HCT116 (cell line): ENCODE data around the gene GDAP1L1. TPM values are rescaled to one million over a fixed set of nuclear protein-coding genes. Genes with fewer than 3 reads are reported as not detected.

Source experiments
- ATAC-seq: fragments of 200-7000 bp; cut with Tn5 transposase; 2 replicates; pipeline ENCODE4 v1.9.1; 2020; ENCODE audit warnings: mild to moderate bottlenecking, moderate library complexity
- BruUV-seq: library from RNA; stranded (reverse); fragments of 400-500 nt; replicated peaks from 2 replicates; lab custom pipeline; 2021; lab: Mats Ljungman, UMichigan
- CTCF ChIA-PET: fragments of 300-600 bp; sonication (Branson Sonifier 250); formaldehyde crosslinking; loops from one replicate; lab custom pipeline; 2021; ENCODE audit warnings: antibody characterized with exemption; lab: Charles Lee
- POLR2A ChIA-PET: fragments of 300-600, 350-600 bp; sonication (Branson Sonifier 250); formaldehyde crosslinking; loops from one replicate; lab custom pipeline; 2021; ENCODE audit warnings: antibody characterized with exemption; lab: Charles Lee
- RAD21 ChIA-PET, 2 experiments: fragments of 300-600 bp; sonication (Branson Sonifier 250); formaldehyde crosslinking; loops; one replicate each; lab custom pipeline; 2023; ENCODE audit warnings: low total read pairs in 2 of 2; ENCODE audit not compliant: uncharacterized antibody in 2 of 2, unreplicated experiment in 2 of 2, low non-redundant PET in 1 of 2; lab: Charles Lee
- DNase-seq: peaks from one replicate; pipeline ENCODE4 v3.0.0-alpha.2; 2010; ENCODE audit warnings: low read depth, low spot score
- H2AFZ ChIP-seq: fragments of 200-600 bp; shearing (Covaris generic), sonication (generic); 2 replicates; pipeline ENCODE4 v1.6.1; 2017; ENCODE audit warnings: low read depth, mixed run types, mixed read lengths, antibody characterized with exemption, low read length; ENCODE audit not compliant: poor library complexity, severe bottlenecking
- H3K27ac ChIP-seq: 2 replicates; pipeline ENCODE4 v1.5.1; 2012; ENCODE audit warnings: low read depth, low read length
- H3K27me3 ChIP-seq: fragments of 200-600 bp; sonication (generic); 2 replicates; pipeline ENCODE4 v1.6.1; 2016; ENCODE audit warnings: mixed run types, low read length, mixed read lengths; ENCODE audit not compliant: insufficient read depth
- H3K36me3 ChIP-seq, 2 experiments: fragments of 200-500 bp in 1 of 2; fragments of 200-600 bp in 1 of 2; sonication (Bioruptor generic) in 1 of 2; sonication (generic) in 1 of 2; 2 replicates each; pipeline versions ENCODE4 v1.5.1 to v1.6.1; 2014 to 2016; ENCODE audit warnings: low read length in 2 of 2, inconsistent platforms in 1 of 2, mixed read lengths in 1 of 2, mixed run types in 1 of 2; ENCODE audit not compliant: insufficient read depth in 2 of 2, control insufficient read depth in 1 of 2
- H3K4me1 ChIP-seq, 2 experiments: fragments of 200-600 bp in 1 of 2; sonication (generic) in 1 of 2; 2 replicates each; pipeline versions ENCODE4 v1.5.1 to v1.6.1; 2012 to 2017; ENCODE audit warnings: low read length in 2 of 2, inconsistent platforms in 1 of 2, mild to moderate bottlenecking in 1 of 2, mixed read lengths in 1 of 2, mixed run types in 1 of 2, moderate library complexity in 1 of 2; ENCODE audit not compliant: insufficient read depth in 2 of 2, control insufficient read depth in 1 of 2
- H3K4me2 ChIP-seq: fragments of 200-600 bp; sonication (generic); 2 replicates; pipeline ENCODE4 v1.6.1; 2017; ENCODE audit warnings: mixed run types, low read length, mixed read lengths
- H3K4me3 ChIP-seq, 2 experiments: fragments of 200-600 bp in 1 of 2; sonication (generic) in 1 of 2; replicated peaks in 1 of 2; 2 replicates each; pipeline ENCODE4 v1.5.1; 2011 to 2016; ENCODE audit warnings: low read length in 2 of 2, control low read depth in 1 of 2, low read depth in 1 of 2, mild to moderate bottlenecking in 1 of 2, mixed read lengths in 1 of 2, mixed run types in 1 of 2
- H3K79me2 ChIP-seq: fragments of 200-600 bp; sonication (generic); 2 replicates; pipeline ENCODE4 v1.6.1; 2017; ENCODE audit warnings: mild to moderate bottlenecking, mixed run types, low read length, moderate library complexity, mixed read lengths; ENCODE audit not compliant: insufficient read depth
- H3K9ac ChIP-seq: fragments of 200-600 bp; sonication (generic); 2 replicates; pipeline ENCODE4 v1.6.1; 2016; ENCODE audit warnings: low read length, mixed read lengths
- H3K9me2 ChIP-seq: fragments of 200-600 bp; sonication (generic), shearing (Covaris generic); 2 replicates; pipeline ENCODE4 v1.6.1; 2017; ENCODE audit warnings: mixed run types, mild to moderate bottlenecking, moderate library complexity; ENCODE audit not compliant: insufficient read depth
- H3K9me3 ChIP-seq, 2 experiments: fragments of 200-500 bp in 1 of 2; fragments of 200-600 bp in 1 of 2; sonication (Bioruptor generic) in 1 of 2; sonication (generic) in 1 of 2; 2 replicates each; pipeline ENCODE4 v1.6.1; 2014 to 2017; ENCODE audit warnings: low read length in 2 of 2, mixed read lengths in 2 of 2, inconsistent platforms in 1 of 2, low read depth in 1 of 2, mild to moderate bottlenecking in 1 of 2, mixed run types in 1 of 2, moderate library complexity in 1 of 2; ENCODE audit not compliant: control insufficient read depth in 1 of 2, insufficient read depth in 1 of 2
- H4K20me1 ChIP-seq: fragments of 200-600 bp; sonication (generic), shearing (Covaris generic); 2 replicates; pipeline ENCODE4 v1.6.1; 2017; ENCODE audit warnings: mixed run types, mild to moderate bottlenecking, moderate library complexity; ENCODE audit not compliant: insufficient read depth
- CEBPB ChIP-seq: IDR thresholded peaks from 2 replicates; pipeline ENCODE4 v1.6.1; 2012; ENCODE audit warnings: low read depth
- MAX ChIP-seq: IDR thresholded peaks from 2 replicates; pipeline ENCODE4 v1.6.1; 2012
- SIN3A ChIP-seq: IDR thresholded peaks from 2 replicates; pipeline ENCODE4 v1.6.1; 2012; ENCODE audit warnings: low read depth
- TCF7L2 ChIP-seq: IDR thresholded peaks from 2 replicates; pipeline ENCODE4 v1.7.0; 2011; ENCODE audit warnings: borderline replicate concordance, inconsistent platforms; ENCODE audit not compliant: insufficient read depth, insufficient read length; ENCODE audit errors: extremely low read depth
- ZBTB33 ChIP-seq: IDR thresholded peaks from 2 replicates; pipeline ENCODE4 v1.6.1; 2011; ENCODE audit warnings: mild to moderate bottlenecking, low read length, moderate library complexity; ENCODE audit not compliant: insufficient replicate concordance; ENCODE audit errors: extremely low read depth
- ZFX ChIP-seq: fragments of 450-650 bp; IDR thresholded peaks from 2 replicates; pipeline ENCODE4 v1.6.1; 2017
- ZNF274 ChIP-seq: fragments of 200-500 bp; sonication (Bioruptor generic); IDR thresholded peaks from 2 replicates; pipeline ENCODE4 v1.6.1; 2014; ENCODE audit warnings: mild to moderate bottlenecking, low read depth, low read length, inconsistent platforms
- intact Hi-C: fragments of 100-400 bp; cut with micrococcal nuclease; formaldehyde crosslinking; loops from 2 replicates; pipeline ENCODE4 v1.10.0; 2022
- total RNA-seq: library from RNA; stranded (reverse); gene quantifications from one replicate; pipeline ENCODE4 v1.2.1, GENCODE V29; 2021; ENCODE audit not compliant: unreplicated experiment
- TF ChIP-seq, protein P1 (sequence below): IDR thresholded peaks from 2 replicates; pipeline ENCODE4 v1.6.1; 2012
- TF ChIP-seq, protein P2 (sequence below): IDR thresholded peaks from 2 replicates; pipeline ENCODE4 v1.6.1; 2012; ENCODE audit warnings: low read depth

The GDAP1L1 gene
- total RNA-seq, 1 experiment from 2014 or later = not detected

- TF ChIP-seq SIN3A (no peak), ZFX (no peak), ZNF274 (no peak), ZBTB33 (no peak), TCF7L2 (no peak), CEBPB (no peak), MAX (no peak)
- TF ChIP-seq, protein P1, sequence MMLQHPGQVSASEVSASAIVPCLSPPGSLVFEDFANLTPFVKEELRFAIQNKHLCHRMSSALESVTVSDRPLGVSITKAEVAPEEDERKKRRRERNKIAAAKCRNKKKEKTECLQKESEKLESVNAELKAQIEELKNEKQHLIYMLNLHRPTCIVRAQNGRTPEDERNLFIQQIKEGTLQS = no peak
- TF ChIP-seq, protein P2, sequence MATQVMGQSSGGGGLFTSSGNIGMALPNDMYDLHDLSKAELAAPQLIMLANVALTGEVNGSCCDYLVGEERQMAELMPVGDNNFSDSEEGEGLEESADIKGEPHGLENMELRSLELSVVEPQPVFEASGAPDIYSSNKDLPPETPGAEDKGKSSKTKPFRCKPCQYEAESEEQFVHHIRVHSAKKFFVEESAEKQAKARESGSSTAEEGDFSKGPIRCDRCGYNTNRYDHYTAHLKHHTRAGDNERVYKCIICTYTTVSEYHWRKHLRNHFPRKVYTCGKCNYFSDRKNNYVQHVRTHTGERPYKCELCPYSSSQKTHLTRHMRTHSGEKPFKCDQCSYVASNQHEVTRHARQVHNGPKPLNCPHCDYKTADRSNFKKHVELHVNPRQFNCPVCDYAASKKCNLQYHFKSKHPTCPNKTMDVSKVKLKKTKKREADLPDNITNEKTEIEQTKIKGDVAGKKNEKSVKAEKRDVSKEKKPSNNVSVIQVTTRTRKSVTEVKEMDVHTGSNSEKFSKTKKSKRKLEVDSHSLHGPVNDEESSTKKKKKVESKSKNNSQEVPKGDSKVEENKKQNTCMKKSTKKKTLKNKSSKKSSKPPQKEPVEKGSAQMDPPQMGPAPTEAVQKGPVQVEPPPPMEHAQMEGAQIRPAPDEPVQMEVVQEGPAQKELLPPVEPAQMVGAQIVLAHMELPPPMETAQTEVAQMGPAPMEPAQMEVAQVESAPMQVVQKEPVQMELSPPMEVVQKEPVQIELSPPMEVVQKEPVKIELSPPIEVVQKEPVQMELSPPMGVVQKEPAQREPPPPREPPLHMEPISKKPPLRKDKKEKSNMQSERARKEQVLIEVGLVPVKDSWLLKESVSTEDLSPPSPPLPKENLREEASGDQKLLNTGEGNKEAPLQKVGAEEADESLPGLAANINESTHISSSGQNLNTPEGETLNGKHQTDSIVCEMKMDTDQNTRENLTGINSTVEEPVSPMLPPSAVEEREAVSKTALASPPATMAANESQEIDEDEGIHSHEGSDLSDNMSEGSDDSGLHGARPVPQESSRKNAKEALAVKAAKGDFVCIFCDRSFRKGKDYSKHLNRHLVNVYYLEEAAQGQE = no peak
- TF ChIP-seq, all 23 proteins: peak for 0
- Histone ChIP-seq H3K4me1 (peaks cover 7 to 14% of the 10 kb centered on the region in 2 experiments), H3K4me3 (no peak overlapping the region), H3K27me3 (no peaks in the 10 kb centered on the region), H3K9ac (no peak overlapping the region), H3K79me2 (no peaks in the 10 kb centered on the region), H3K9me3 (no peaks in the 10 kb centered on the region), H3K36me3 (no peaks in the 10 kb centered on the region), H3K27ac (no peak overlapping the region), H3K4me2 (no peak overlapping the region), H2AFZ (no peak overlapping the region), H3K9me2 (no peaks in the 10 kb centered on the region), H4K20me1 (no peaks in the 10 kb centered on the region)
- intact Hi-C loops = no loop called here
- POLR2A ChIA-PET = no interaction called here
- no peak for DNase-seq
- CTCF ChIA-PET = interaction anchor here (0.8 kb wide), 1 partner anchor 16 kb away, joined by 3 read pairs; no protein-coding TSS in a partner anchor
- BruUV-seq = no TSS peak
- no peak for ATAC-seq
- RAD21 ChIA-PET = no interaction called here
Measured at GRCh38 chr20:44233436-44234016, 13.6 kb upstream of the GDAP1L1 start.
